ENCODE measurements around the gene MIP.
"Not testable (repeated sequence)": the region's sequence is repeated elsewhere in the genome, so short reads cannot be mapped to it uniquely, and the experiment has no call there.

Gene MIP

DNA sequence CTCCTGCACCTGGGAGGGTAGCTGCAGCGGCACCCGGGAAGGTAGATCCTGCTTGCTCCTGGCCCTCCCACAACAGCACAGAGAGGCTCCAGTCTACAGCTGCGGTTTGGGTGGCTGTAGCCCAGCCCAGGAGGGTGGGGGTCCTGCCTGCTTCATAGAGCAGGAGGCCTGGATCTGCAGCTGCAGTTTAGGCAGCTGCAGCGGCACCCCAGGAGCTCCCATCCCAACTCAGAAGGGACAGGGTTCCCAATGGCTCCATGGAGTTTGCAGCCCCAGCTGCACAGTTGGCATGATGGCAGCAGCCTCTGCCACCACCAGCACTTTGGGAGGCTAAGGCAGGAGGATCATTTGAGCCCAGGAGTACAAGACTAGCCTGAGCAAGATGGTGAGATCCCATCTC is 43.7 kb downstream of the MIP start:
- no peak for TF ChIP-seq ZNF70 (CRISPR knock-in tag; IDR thresholded peaks at IDR 0.05)
- TF ChIP-seq, protein P1, sequence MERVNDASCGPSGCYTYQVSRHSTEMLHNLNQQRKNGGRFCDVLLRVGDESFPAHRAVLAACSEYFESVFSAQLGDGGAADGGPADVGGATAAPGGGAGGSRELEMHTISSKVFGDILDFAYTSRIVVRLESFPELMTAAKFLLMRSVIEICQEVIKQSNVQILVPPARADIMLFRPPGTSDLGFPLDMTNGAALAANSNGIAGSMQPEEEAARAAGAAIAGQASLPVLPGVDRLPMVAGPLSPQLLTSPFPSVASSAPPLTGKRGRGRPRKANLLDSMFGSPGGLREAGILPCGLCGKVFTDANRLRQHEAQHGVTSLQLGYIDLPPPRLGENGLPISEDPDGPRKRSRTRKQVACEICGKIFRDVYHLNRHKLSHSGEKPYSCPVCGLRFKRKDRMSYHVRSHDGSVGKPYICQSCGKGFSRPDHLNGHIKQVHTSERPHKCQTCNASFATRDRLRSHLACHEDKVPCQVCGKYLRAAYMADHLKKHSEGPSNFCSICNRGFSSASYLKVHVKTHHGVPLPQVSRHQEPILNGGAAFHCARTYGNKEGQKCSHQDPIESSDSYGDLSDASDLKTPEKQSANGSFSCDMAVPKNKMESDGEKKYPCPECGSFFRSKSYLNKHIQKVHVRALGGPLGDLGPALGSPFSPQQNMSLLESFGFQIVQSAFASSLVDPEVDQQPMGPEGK (CRISPR knock-in tag; IDR thresholded peaks at IDR 0.05; ENCODE audit: borderline replicate concordance) = no peak
- no peak for TF ChIP-seq ESRRG (CRISPR knock-in tag; IDR thresholded peaks at IDR 0.05)
- TF ChIP-seq RARB (CRISPR knock-in tag; IDR thresholded peaks at IDR 0.05) = no peak
- TF ChIP-seq CSDC2 (CRISPR knock-in tag; IDR thresholded peaks at IDR 0.05) = no peak
- TF ChIP-seq OSR1 (CRISPR knock-in tag; IDR thresholded peaks at IDR 0.05) = no peak
- TF ChIP-seq, protein P2, sequence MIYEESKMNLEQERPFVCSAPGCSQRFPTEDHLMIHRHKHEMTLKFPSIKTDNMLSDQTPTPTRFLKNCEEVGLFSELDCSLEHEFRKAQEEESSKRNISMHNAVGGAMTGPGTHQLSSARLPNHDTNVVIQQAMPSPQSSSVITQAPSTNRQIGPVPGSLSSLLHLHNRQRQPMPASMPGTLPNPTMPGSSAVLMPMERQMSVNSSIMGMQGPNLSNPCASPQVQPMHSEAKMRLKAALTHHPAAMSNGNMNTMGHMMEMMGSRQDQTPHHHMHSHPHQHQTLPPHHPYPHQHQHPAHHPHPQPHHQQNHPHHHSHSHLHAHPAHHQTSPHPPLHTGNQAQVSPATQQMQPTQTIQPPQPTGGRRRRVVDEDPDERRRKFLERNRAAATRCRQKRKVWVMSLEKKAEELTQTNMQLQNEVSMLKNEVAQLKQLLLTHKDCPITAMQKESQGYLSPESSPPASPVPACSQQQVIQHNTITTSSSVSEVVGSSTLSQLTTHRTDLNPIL (CRISPR knock-in tag; IDR thresholded peaks at IDR 0.05; ENCODE audit: low read depth) = no peak
- TF ChIP-seq ZNF565 (CRISPR knock-in tag; conservative IDR thresholded peaks at IDR 0.05; ENCODE audit: low read depth) = no peak
- TF ChIP-seq, protein P3, sequence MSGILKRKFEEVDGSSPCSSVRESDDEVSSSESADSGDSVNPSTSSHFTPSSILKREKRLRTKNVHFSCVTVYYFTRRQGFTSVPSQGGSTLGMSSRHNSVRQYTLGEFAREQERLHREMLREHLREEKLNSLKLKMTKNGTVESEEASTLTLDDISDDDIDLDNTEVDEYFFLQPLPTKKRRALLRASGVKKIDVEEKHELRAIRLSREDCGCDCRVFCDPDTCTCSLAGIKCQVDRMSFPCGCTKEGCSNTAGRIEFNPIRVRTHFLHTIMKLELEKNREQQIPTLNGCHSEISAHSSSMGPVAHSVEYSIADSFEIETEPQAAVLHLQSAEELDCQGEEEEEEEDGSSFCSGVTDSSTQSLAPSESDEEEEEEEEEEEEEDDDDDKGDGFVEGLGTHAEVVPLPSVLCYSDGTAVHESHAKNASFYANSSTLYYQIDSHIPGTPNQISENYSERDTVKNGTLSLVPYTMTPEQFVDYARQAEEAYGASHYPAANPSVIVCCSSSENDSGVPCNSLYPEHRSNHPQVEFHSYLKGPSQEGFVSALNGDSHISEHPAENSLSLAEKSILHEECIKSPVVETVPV (CRISPR knock-in tag; IDR thresholded peaks at IDR 0.05) = no peak
- TF ChIP-seq ISL1 (CRISPR knock-in tag; IDR thresholded peaks at IDR 0.05) = no peak
- no peak for TF ChIP-seq ZC3H10 (CRISPR knock-in tag; IDR thresholded peaks at IDR 0.05)
- no peak for TF ChIP-seq ZFP3 (CRISPR knock-in tag; IDR thresholded peaks at IDR 0.05)
- no peak for TF ChIP-seq ARNTL (CRISPR knock-in tag; IDR thresholded peaks at IDR 0.05; ENCODE audit: borderline replicate concordance, low read depth)
- no peak for TF ChIP-seq PPARA (CRISPR knock-in tag; IDR thresholded peaks at IDR 0.05; ENCODE audit: borderline replicate concordance)
- TF ChIP-seq TCF4 (CRISPR knock-in tag; IDR thresholded peaks at IDR 0.05; ENCODE audit: borderline replicate concordance) = no peak
- TF ChIP-seq ZNF8 (CRISPR knock-in tag; IDR thresholded peaks at IDR 0.05) = no peak
- TF ChIP-seq SNAI2 (CRISPR knock-in tag; IDR thresholded peaks at IDR 0.05) = no peak
- no peak for ATAC-seq

DNA sequence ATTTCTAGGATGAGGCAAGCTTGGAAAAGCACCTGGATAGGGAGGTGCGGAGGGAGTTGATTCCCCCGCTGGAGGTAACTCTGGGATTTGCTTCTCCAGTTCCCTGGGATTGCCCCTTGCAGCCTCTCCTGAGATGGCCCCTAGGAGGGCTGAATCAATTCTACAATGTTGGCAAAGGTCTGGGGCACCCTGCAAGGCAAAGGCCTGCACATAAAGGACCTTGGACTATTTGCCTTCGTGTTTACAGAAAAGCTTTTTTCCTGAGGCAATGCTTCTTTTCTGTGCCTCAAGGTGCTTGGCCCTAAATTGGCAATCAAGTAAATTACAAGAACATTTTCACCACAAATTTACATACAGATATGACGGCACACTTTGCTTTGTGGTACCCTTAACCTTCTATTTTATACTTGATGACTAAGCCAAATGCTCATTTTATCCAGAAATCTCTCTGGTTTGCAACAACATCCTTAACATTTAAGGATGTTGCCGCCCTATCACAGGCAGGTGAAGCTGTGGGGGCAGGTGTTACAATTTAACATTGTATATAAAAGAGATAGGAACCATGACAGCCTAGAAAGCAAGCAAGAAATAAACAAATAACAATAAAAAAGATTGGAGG is 45.5 kb downstream of the MIP start:
- no peak for TF ChIP-seq GLIS3 (CRISPR knock-in tag; IDR thresholded peaks at IDR 0.05)
- TF ChIP-seq, protein P1 (CRISPR knock-in tag; IDR thresholded peaks at IDR 0.05; ENCODE audit: borderline replicate concordance) = no peak
- TF ChIP-seq, protein P2 (CRISPR knock-in tag; IDR thresholded peaks at IDR 0.05; ENCODE audit: low read depth) = no peak
- TF ChIP-seq RARB (CRISPR knock-in tag; IDR thresholded peaks at IDR 0.05) = no peak
- TF ChIP-seq ZNF565 (CRISPR knock-in tag; conservative IDR thresholded peaks at IDR 0.05; ENCODE audit: low read depth) = no peak
- no peak for TF ChIP-seq TCF4 (CRISPR knock-in tag; IDR thresholded peaks at IDR 0.05; ENCODE audit: borderline replicate concordance)
- no peak for ATAC-seq

DNA sequence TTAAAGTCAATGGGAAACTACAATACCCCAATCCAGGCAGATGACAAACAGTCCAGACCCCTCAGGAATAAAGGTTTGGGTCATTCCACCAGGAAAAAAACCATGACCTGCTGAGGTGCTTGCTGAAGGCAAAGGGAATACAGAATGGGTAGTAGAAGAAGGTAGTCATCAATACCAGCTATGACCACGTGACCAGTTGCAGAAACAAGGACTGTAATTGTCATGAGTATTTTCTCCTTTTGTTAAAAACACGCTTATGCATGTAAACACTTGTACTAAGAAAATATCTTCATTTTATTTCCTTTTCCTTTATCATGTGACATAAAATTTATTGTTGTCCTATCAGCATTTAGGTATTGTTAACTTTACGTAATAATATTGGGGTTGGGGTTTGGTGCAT is 50.2 kb downstream of the MIP start:
- not testable (repeated sequence) for ATAC-seq

DNA sequence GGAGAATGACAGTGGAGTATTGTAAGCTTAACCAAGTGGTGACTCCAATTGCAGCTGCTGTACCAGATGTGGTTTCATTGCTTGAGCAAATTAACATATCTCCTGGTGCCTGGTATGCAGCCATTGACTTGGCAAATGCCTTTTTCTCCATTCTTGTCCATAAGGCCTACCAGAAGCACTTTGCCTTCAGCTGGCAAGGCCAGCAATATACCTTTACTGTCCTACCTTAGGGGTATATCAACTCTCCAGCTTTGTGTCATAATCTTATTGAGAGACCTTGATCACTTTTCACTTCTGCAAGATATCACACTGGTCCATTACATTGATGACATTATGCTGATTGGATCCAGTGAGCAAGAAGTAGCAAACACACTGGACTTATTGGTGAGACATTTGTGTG is 52.8 kb downstream of the MIP start:
- ATAC-seq = not testable (repeated sequence)

DNA sequence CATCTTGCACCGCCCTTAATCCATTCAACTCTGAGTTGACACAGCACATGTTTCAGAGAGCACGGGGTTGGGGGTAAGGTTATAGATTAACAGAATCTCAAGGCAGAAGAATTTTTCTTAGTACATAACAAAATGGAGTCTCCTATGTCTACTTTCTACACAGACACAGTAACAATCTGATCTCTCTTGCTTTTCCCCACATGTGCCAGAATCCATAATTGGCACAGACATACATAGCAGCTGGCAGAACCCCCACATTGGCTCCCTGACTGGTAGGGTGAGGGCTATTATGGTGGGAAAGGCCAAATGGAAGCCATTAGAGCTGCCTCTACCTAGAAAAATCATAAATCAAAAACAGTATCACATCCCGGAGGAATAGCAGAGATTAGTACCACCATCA is 53.3 kb downstream of the MIP start:
- not testable (repeated sequence) for ATAC-seq

Measured in SK-N-SH treated with all-trans-retinoic acid at 6 μM for 48 hours (cell line).